HFF-Myc (cell line): ENCODE data around the gene RAP1GDS1.
"Not testable (repeated sequence)": the region's sequence is repeated elsewhere in the genome, so short reads cannot be mapped to it uniquely, and the experiment has no call there.

ENCODE experiments used
- DNase-seq: peaks from one replicate; pipeline ENCODE4 v3.0.0-alpha.2; 2011; ENCODE audit warnings: low read depth; ENCODE audit errors: extremely low read depth
- H3K4me3 ChIP-seq: replicated peaks from 2 replicates; pipeline ENCODE4 v1.5.1; 2011; ENCODE audit warnings: low read depth, mild to moderate bottlenecking, control low read depth, low read length
- TF ChIP-seq, protein P1 (sequence below): IDR thresholded peaks from 2 replicates; pipeline ENCODE4 v1.5.1; 2012; ENCODE audit warnings: mild to moderate bottlenecking, low read depth, low read length, control low read depth; ENCODE audit errors: missing control alignments

RAP1GDS1 gene

DNA sequence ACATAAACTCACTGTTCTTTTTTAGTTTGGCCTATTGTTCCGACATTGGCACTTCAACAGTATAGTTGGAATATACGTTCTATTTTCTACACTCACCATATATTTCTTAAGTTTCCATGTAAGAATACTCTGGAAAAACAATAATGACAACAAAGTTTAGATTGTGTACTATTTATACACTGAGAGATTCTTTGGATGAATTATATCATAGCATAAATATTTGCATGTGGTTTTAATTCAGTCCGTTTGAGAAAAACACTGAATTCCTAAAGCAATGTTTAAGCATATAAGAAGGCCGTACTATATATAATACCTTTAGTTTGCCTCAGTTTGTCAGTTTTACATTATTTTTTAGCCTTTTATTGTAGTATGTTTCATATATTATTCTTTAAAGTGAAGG is 82.4 kb downstream of the RAP1GDS1 start:
- H3K4me3 ChIP-seq, result no peak overlapping the region
- DNase-seq, result no peak
- TF ChIP-seq, protein P1, sequence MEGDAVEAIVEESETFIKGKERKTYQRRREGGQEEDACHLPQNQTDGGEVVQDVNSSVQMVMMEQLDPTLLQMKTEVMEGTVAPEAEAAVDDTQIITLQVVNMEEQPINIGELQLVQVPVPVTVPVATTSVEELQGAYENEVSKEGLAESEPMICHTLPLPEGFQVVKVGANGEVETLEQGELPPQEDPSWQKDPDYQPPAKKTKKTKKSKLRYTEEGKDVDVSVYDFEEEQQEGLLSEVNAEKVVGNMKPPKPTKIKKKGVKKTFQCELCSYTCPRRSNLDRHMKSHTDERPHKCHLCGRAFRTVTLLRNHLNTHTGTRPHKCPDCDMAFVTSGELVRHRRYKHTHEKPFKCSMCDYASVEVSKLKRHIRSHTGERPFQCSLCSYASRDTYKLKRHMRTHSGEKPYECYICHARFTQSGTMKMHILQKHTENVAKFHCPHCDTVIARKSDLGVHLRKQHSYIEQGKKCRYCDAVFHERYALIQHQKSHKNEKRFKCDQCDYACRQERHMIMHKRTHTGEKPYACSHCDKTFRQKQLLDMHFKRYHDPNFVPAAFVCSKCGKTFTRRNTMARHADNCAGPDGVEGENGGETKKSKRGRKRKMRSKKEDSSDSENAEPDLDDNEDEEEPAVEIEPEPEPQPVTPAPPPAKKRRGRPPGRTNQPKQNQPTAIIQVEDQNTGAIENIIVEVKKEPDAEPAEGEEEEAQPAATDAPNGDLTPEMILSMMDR, result no peak

DNA sequence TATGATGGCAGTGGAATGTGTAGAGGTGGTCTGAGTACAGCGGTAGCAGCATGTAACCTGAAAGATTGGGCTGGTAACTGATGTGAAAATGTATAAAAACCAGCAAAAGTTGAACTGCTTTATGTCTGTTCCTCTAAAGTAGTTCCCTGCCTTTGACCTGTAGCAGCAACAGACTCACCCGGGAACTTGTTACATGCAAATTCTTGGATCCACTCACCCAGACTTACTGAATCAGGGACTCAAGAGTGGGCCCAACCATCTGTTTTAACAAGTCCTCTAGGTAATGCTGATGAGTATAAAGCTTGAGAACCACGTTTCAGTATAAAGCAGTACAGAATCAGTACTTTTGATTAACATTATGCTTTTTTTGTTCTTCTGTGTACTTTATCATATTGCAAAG is 84.7 kb downstream of the RAP1GDS1 start:
- no peak for DNase-seq
- TF ChIP-seq, protein P1, result no peak

DNA sequence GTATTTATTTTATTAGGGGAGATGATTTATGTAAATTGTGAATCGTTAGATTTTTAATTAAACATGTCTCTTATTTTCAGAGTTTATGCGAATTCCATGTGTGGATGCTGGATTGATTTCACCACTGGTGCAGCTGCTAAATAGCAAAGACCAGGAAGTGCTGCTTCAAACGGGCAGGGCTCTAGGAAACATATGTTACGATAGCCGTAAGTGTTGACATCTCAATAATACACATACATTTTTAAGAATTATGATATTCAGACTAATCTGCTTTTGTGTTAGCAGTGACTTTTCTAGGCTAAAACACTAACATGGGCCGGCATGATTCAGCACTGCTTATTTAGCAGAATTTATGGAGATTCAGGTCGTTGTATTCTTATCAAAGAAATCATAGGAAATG is 91.2 kb downstream of the RAP1GDS1 start:
- TF ChIP-seq, protein P1, result no peak
- DNase-seq, result no peak

More for the DNA sequence above, 84.7 kb downstream of the RAP1GDS1 start:
- no peak overlapping the region for H3K4me3 ChIP-seq

DNA sequence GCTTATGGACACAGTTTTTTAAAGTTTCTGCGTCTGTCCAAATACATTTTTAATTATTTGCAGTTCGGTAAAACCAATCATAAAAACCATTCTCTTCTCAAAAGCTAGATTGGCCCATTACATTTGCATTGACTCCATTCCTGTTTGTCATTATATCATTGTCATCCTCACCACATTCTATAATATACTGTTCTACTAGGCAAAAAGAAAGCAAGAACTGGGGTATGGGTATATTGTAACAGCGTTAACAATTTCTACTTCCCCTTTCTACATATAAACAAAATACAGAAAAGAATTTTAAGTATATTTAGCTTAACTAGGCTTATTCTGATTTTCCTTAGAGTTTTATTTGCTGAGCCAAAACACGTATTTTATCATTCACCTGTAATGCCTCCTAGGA is 91.8 kb downstream of the RAP1GDS1 start:
- DNase-seq, result no peak
- TF ChIP-seq, protein P1, result no peak
- H3K4me3 ChIP-seq, result no peak overlapping the region

More for the DNA sequence above, 91.2 kb downstream of the RAP1GDS1 start:
- no peak overlapping the region for H3K4me3 ChIP-seq

DNA sequence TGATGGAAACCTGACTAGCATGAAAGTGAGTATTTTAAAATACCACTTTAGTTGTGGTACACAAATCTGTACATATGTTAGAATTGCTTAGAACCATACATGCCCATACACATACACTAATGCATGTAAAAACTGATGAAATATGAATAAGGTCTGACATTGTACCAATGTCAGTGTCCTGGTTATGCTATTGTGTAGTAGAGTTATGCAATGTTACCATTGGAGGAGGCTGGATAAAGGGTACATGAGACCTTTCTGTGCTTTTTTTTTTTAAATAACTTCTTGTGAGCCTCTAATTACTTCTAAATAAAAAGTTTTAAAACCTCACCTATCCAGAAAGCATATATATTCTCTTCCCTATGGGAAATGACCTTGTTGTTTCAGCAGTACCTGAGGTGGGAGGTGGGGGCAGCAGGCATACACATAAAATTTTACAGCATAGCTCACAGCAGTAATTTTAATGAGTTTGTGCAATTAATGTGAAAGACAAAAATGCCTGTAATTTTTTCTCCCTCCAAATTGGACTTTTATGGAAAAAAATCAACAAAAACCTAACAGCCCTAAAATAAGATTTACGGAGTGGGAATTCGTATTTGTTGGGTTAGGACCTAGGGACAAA is 97.6 kb downstream of the RAP1GDS1 start:
- H3K4me3 ChIP-seq, result no peak overlapping the region
- DNase-seq, result no peak
- TF ChIP-seq, protein P1, result no peak

DNA sequence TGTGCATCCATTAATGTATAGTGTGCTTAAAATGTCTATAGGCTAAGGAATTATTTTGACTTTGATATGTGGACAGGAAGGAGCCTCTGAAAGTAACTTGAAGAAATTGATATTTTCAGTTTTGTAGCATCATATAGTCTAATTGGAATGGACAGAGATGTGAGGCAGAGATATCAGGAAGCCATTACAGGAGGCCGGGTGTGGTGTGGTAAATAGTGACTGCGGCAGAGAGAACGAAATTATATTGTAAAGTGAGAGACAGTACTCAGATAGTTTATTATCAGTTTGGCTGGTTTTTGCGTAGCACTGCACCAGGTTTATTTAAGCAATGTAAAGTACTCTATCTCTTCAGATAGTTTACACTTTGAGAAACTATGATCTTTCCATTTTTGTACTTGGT is 98.5 kb downstream of the RAP1GDS1 start:
- TF ChIP-seq, protein P1, result no peak
- no peak overlapping the region for H3K4me3 ChIP-seq
- DNase-seq, result no peak

DNA sequence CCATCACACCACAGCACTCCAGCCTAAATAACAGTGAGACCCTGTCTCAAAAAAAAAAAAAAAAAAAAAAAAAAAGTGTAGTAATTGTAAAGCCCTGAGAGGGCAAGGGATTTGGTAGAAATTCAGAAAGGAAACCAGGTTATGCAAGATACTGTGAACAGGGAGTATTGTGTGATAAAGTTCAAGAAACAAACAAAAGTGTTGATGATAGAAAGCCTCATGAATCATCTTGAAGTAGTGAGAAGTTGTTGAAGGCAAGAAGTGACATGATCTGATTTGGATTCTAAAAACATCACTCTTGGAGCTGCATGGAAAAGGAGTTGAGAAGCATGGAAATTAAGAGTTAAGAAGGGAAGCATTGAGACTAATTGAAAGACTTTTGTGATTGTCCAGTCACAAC is 102.2 kb downstream of the RAP1GDS1 start:
- TF ChIP-seq, protein P1, result no peak
- no peak for DNase-seq
- H3K4me3 ChIP-seq, result no peak overlapping the region

DNA sequence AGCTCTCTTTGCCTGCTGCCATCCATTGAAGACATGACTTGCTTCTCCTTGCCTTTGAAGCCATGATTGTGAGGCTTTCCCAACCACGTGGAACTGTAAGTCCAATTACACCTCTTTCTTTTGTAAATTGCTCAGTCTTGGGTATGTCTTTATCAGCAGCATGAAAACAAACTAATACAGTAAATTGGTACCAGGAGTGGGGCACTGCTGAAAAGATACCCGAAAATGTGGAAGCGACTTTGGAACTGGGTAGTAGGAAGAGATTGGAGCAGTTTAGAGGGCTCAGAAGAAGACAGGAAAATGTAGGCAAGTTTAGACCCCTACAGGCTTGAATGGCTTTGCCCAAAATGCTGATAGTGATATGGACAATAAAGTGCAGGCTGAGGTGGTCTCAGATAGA is 105.1 kb downstream of the RAP1GDS1 start:
- not testable (repeated sequence) for DNase-seq, H3K4me3 ChIP-seq

DNA sequence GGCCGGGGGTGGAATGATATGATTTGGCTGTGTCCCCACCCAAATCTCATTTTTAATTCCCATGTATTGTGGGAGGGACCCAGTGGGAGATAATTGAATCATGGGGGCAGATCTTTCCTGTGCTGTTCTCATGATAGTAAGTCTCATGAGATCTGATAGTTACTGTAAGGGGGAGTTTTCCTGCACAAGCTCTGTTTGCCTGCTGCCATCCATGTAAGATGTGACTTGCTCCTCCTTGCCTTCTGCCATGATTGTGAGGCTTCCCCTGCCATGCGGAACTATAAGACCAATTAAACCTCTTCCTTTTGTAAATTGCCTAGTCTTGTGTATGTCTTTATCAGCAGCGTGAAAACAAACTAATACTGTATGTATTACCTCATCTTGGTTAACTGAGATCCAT is 106.8 kb downstream of the RAP1GDS1 start:
- DNase-seq, H3K4me3 ChIP-seq: not testable (repeated sequence)
